ENCODE results near the gene BEND3.

Gene BEND3

GRCh38 chr6:107019047-107019446 lies 96.3 kb downstream of the BEND3 start:
- ATAC-seq (replicated peaks) (no peak), DNase-seq (no peak)
- Mint-ChIP-seq H3K27me3 (peaks cover 0 to 5% of the 10 kb centered on the region in 2 donors), H3K9me3 (no peaks in the 10 kb centered on the region), H3K27ac (no peak overlapping the region), H3K4me3 (no peak overlapping the region), H3K4me1 (peaks cover 4 to 11% of the 10 kb centered on the region in 2 donors), H3K36me3 (no peaks in the 10 kb centered on the region)
